SK-MEL-5 (cell line): ENCODE measurements around the gene KIR3DL3. TPM values are rescaled to one million over a fixed set of nuclear protein-coding genes. Genes with fewer than 3 reads are reported as not detected.
"Not testable (repeated sequence)": the region's sequence is repeated elsewhere in the genome, so short reads cannot be mapped to it uniquely, and the experiment has no call there.

Source experiments
- DNase-seq: peaks from one replicate; pipeline ENCODE4 v3.0.0-alpha.2; 2016; ENCODE audit warnings: low read depth, low spot score
- in situ Hi-C: cut with HindIII; loops from 2 replicates; pipeline ENCODE4 v1.10.0; 2016; ENCODE audit warnings: low sequenced_read_pairs, high pct_unique_total_duplicates, low pct_unique_long_range_greater_than_20kb
- small RNA-seq, 2 experiments: library from RNA; depleted of rRNA; stranded (forward); fragments of <200 nt; gene quantifications; one replicate each; pipeline ENCODE3, GENCODE V24; 2014
- total RNA-seq: library from RNA; depleted of rRNA; stranded (reverse); fragments of >200 nt; shearing (Covaris generic); gene quantifications from 2 replicates; pipeline ENCODE4 v1.2.3, GENCODE V29; 2014; rRNA removed

KIR3DL3 gene
- total RNA-seq, 1 experiment from 2014 or later = not detected

DNA sequence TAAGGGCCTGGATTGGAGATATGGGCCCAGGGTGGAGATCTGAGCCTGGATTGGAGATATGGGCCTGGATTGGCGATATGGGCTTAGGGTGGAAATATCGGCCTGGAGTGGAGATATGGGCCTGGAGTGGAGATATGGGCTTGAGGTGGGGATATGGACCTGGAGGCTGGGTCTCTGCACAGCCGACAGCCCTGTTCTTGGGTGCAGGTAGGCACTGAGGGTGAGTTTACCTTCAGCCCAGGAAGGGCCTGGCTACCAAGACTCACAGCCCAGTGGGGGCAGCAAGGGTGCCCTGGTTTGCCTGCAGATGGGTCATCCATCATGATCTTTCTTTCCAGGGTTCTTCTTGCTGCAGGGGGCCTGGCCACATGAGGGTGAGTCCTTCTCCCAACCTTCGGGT lies 46.3 kb downstream of the KIR3DL3 start:
- in situ Hi-C loops, DNase-seq: not testable (repeated sequence)

DNA sequence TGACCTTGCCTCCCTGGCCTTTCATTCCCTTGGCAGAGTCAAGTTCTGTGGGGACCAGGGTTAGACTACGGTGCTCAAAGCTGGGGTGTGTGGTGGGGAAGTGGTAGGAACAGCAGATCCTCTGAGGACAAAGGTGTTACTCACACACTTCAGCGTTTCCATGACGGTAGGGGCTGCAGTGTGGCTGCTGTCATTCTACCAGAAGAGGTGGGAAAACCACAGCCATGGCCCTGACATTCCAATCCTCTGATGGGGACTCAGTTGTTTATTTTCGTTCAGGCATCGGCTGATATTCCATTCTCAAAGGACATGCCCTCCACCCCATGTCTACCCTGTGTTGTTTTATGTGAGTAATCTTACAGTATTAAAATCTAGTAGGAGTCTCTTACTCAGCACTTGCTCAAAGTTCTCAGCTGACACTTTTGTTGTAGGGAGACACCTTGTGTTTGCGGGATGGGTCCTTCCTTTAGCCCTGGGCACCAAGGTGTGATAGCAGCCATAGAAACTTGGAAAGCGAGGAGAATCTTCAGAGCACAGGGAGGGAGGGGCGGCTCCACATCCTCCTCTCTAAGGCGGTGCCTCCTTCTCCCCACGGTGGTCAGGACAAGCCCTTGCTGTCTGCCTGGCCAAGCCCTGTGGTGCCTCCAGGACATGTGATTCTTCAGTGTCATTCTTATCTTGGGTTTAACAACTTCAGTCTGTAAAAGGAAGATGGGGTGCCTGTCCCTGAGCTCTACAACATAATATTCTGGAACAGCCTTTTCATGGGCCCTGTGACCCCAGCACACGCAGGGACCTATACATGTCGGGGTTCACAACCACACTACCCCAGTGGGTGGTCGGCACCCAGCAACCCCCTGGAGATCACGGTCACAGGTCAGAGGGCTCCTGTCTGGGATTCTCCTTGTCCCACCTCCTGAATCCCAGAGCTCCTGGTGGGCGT lies 47.0 kb downstream of the KIR3DL3 start:
- DNase-seq, in situ Hi-C loops: not testable (repeated sequence)

DNA sequence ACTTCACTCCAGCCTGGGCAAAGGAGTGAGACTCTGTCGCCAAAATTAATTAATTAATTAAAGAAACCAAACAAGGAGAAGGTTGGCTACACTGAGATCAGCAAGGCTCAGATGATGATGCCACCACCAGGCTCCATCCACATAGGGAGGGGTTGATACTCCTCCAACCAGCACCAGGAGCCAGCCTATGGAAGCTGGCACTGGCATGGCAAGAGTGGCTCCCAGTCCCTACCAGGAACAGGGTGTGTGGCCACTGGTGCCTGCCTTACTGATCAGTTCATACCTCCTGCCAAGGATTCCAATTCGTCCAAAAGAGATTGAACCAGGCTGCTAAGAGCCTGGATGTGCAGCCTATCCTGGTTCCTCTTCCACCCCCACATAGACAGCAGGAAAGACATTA lies 48.4 kb downstream of the KIR3DL3 start:
- DNase-seq, in situ Hi-C loops: not testable (repeated sequence)

GRCh38 chr19:54775095-54775815 lies 51.0 kb downstream of the KIR3DL3 start:
- in situ Hi-C loops, DNase-seq: not testable (repeated sequence)

DNA sequence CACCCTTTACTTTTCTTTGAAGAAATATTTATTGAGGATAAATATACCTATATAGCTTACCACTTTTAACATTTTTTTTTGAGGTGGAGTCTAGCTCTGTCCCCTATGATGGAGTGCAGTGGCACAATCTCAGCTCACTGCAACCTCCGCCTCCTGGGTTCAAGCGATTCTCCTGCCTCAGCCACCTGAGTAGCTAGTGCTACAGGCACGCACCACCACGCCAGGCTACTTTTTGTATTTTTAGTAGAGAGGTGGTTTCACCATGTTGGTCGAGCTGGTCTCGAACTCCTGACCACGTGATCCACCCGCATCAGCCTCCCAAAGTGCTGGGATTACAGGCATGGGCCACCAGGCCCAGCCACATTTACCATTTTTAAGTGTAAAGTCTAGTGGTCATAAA lies 51.6 kb downstream of the KIR3DL3 start:
- in situ Hi-C loops, DNase-seq: not testable (repeated sequence)

DNA sequence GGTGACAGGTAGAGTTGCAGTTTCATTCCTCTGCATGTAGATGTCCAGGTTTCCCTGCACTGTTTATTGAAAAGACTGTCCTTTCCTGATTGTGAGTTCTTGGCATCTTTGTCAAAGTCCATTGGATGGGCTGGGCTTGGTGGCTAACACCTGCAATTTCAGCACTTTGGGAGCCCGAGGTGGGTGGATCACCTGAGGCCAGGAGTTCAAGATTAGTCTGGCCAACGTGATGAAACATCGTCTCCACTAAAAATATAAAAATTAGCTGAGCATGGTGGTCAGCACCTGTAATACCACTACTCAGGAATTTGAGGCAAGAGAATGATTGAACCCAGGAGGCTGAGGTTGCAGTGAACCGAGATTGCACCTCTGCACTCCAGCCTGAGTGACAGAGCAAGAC lies 53.6 kb downstream of the KIR3DL3 start:
- DNase-seq, in situ Hi-C loops: not testable (repeated sequence)

DNA sequence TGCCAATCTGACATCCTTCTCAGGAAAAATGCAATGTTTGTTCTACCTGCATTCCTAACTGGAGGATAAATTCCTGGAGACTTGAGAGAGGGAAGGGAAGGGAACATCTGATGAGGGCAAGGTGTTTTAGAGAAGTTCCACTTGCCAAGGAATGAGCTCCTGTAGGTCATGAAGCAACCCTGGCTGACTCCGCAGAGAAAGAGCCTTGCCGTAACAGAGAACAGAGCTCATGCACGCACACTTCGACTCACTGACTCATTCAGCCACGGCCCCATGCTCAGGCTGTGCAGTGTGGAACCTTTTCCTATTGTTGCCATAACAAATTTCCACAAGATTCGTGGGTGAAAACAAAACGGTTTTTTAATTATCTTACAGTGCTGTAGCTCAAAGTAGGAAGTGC lies 54.7 kb downstream of the KIR3DL3 start:
- not testable (repeated sequence) for DNase-seq

DNA sequence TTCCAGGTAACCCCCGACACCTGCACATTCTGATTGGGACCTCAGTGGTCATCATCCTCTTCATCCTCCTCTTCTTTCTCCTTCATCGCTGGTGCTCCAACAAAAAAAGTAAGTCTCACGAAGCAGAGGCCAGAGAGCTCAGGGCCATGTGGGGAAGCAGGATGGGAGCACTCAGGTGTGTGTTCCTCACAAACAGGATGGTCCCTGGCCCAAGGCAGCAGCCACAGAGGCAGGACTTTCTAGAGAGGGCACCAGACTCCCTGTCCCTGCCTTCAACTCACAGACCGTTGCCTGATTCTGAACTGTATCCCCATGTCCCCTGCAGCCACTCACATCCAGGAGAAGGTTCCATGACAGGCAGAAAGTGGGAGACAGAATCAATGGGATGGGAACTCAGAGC lies 58.7 kb downstream of the KIR3DL3 start:
- in situ Hi-C loops = not testable (repeated sequence)

More for the DNA sequence above, 54.7 kb downstream of the KIR3DL3 start:
- in situ Hi-C loops = not testable (repeated sequence)

More for the DNA sequence above, 58.7 kb downstream of the KIR3DL3 start:
- not testable (repeated sequence) for DNase-seq

Small RNA genes lying within 50 kb of the gene (small RNA-seq; reads per million reads assigned to genes)
- gene AC245128.2 = 0 reads per million in 2 experiments
- gene KIR3DP1 = 0 reads per million in 2 experiments

Other genes with a start within 250 kb of the KIR3DL3 start
- not detected in 2 replicates for gene LAIR2, start 221.6 kb upstream of the KIR3DL3 start, total RNA-seq
- gene LILRA2, start 150.7 kb upstream of the KIR3DL3 start, total RNA-seq = not detected in 2 replicates
- gene LILRA1, start 130.8 kb upstream of the KIR3DL3 start, total RNA-seq = not detected in 2 replicates
- gene LILRB1, start 94.0 kb upstream of the KIR3DL3 start, total RNA-seq = not detected in 2 replicates
- not detected in 2 replicates for gene LILRB4, start 61.5 kb upstream of the KIR3DL3 start, total RNA-seq
- not detected in 2 replicates for gene KIR2DL3, start 14.1 kb downstream of the KIR3DL3 start, total RNA-seq
- gene KIR2DL1, start 45.4 kb downstream of the KIR3DL3 start, total RNA-seq = not detected in 2 replicates
- gene KIR2DL4, start 79.2 kb downstream of the KIR3DL3 start, total RNA-seq = not detected in 2 replicates
- not detected in 2 replicates for gene KIR3DL1, start 92.0 kb downstream of the KIR3DL3 start, total RNA-seq
- not detected in 2 replicates for gene KIR2DS4, start 108.2 kb downstream of the KIR3DL3 start, total RNA-seq
- not detected in 2 replicates for gene KIR3DL2, start 126.0 kb downstream of the KIR3DL3 start, total RNA-seq
- gene FCAR, start 149.8 kb downstream of the KIR3DL3 start, total RNA-seq = not detected in 2 replicates
- gene NCR1, start 181.7 kb downstream of the KIR3DL3 start, total RNA-seq = not detected in 2 replicates
- 0.08 and 0.13 TPM in 2 replicates for gene NLRP7, start 223.1 kb downstream of the KIR3DL3 start, total RNA-seq
- not detected in 2 replicates for gene NLRP2, start 241.9 kb downstream of the KIR3DL3 start, total RNA-seq